Measurements from ENCODE around the gene B4GALT4. TPM values are rescaled to one million over a fixed set of nuclear protein-coding genes. Genes with fewer than 3 reads are reported as not detected.

B4GALT4 gene
- total RNA-seq, 1 experiment from 2014 or later: 46.5 TPM

DNA sequence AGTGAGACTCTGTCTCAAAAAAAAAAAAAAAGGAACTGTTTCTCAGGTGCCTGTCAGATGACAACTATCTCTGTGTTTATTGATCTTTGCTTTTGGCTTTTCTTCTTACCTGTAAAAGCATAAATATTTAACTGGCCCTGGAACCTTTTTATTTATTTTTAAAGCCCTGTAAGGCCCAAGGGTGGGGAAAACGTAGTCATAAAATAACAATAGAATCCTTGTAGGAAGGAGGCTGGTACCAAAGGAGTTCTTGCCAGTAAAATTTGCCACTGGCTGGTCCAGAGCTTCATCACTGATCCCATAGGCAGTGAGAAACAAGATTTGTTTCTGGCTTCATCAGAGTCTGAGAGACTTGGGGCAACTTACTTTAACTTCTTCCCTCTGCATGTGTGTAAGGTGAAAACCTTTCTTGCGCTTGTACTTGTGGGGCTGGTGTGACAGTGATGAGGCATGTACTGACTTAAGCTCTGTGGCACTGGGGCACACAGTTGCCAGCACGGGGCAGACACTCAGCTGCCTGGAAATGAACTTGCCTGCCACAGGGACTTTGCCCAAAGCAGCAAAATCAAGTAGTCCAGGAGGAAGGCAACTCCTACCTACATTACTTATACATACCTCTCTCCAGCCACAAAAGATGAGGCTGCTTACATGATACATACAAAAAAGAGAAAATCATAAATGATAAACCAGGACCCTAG, 19.6 kb downstream of the B4GALT4 start:
- Histone ChIP-seq H4K8ac (replicated peaks; ENCODE audit: insufficient read length, low read depth, low read length) (no peak overlapping the region), H3T11ph (ENCODE audit: low read length) (no peak overlapping the region), H2BK15ac (ENCODE audit: low read depth, low read length) (no peak overlapping the region), H4K20me1 (ENCODE audit: control insufficient read depth, insufficient read depth, insufficient read length) (no peaks in the 10 kb centered on the region), H3K23me2 (ENCODE audit: insufficient read length, low read depth, low read length, poor library complexity, severe bottlenecking) (no peaks in the 10 kb centered on the region), H2BK5ac (ENCODE audit: insufficient read length, low read length) (no peak overlapping the region), H4K5ac (ENCODE audit: insufficient read length, low read depth, low read length) (no peak overlapping the region), H2AK5ac (ENCODE audit: insufficient read length, low read length) (no peak overlapping the region), H3K56ac (ENCODE audit: insufficient read length, low read depth, low read length) (no peak overlapping the region), H3K27me3 (ENCODE audit: insufficient read depth, low read length) (no peaks in the 10 kb centered on the region), H3K4ac (ENCODE audit: low read depth, low read length) (no peak overlapping the region), H2AFZ (ENCODE audit: low read length) (no peak overlapping the region), H3K9me3 (ENCODE audit: control insufficient read depth, low read depth, low read length) (no peaks in the 10 kb centered on the region), H3K4me1 (ENCODE audit: insufficient read depth, low read length) (no peaks in the 10 kb centered on the region), H3K27ac (ENCODE audit: insufficient read length, low read depth, low read length) (no peak overlapping the region), H3K23ac (ENCODE audit: insufficient read length, low read depth, low read length) (no peak overlapping the region), H2BK12ac (ENCODE audit: insufficient read length, low read depth, low read length) (no peak overlapping the region), H3K4me2 (ENCODE audit: insufficient read depth, insufficient read length, low read length) (no peak overlapping the region), H3K18ac (ENCODE audit: insufficient read length, low read depth, low read length) (no peak overlapping the region), H2BK20ac (ENCODE audit: low read depth, low read length, poor library complexity, severe bottlenecking) (no peak overlapping the region), H4K91ac (ENCODE audit: insufficient read length, low read depth, low read length) (no peak overlapping the region), H3K79me2 (ENCODE audit: insufficient read depth, low read length) (no peaks in the 10 kb centered on the region), H3K79me1 (ENCODE audit: insufficient read depth, low read depth, low read length, poor library complexity, severe bottlenecking) (no peaks in the 10 kb centered on the region), H3K14ac (ENCODE audit: insufficient read depth, low read length) (no peak overlapping the region), H3K9ac (ENCODE audit: extremely low read depth, insufficient read length, low read length) (no peak overlapping the region), H2BK120ac (ENCODE audit: low read depth, low read length, poor library complexity, severe bottlenecking) (no peak overlapping the region)
- no peaks in the 10 kb centered on the region for H3K27me3 Mint-ChIP-seq (ENCODE audit: low read depth)
- H3K36me3 Mint-ChIP-seq (ENCODE audit: insufficient read depth in 1 of 3, low read depth in 3 of 3): peaks cover 18 to 81% (median 71%) of the 10 kb centered on the region in 3 experiments; a peak in 6 of 7 replicates
- H3K9me3 Mint-ChIP-seq: no peaks in the 10 kb centered on the region
- WGBS (ENCODE audit: extremely low coverage, insufficient read length, low lambda C conversion rate): no CpG with 5 or more reads among the region's 3 CpGs
- H3K27ac Mint-ChIP-seq: peak overlapping the region in 2 of 3 experiments; percentile 12 to 46; a peak in 2 of 7 replicates
- TF ChIP-seq, protein P1, sequence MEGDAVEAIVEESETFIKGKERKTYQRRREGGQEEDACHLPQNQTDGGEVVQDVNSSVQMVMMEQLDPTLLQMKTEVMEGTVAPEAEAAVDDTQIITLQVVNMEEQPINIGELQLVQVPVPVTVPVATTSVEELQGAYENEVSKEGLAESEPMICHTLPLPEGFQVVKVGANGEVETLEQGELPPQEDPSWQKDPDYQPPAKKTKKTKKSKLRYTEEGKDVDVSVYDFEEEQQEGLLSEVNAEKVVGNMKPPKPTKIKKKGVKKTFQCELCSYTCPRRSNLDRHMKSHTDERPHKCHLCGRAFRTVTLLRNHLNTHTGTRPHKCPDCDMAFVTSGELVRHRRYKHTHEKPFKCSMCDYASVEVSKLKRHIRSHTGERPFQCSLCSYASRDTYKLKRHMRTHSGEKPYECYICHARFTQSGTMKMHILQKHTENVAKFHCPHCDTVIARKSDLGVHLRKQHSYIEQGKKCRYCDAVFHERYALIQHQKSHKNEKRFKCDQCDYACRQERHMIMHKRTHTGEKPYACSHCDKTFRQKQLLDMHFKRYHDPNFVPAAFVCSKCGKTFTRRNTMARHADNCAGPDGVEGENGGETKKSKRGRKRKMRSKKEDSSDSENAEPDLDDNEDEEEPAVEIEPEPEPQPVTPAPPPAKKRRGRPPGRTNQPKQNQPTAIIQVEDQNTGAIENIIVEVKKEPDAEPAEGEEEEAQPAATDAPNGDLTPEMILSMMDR (conservative IDR thresholded peaks at IDR 0.05): no peak
- no peak overlapping the region for H3K4me3 Mint-ChIP-seq
- no peak for DNase-seq
- H3K4me1 Mint-ChIP-seq: no peaks in the 10 kb centered on the region
